ENCODE results near the gene NLGN4X.

DNA sequence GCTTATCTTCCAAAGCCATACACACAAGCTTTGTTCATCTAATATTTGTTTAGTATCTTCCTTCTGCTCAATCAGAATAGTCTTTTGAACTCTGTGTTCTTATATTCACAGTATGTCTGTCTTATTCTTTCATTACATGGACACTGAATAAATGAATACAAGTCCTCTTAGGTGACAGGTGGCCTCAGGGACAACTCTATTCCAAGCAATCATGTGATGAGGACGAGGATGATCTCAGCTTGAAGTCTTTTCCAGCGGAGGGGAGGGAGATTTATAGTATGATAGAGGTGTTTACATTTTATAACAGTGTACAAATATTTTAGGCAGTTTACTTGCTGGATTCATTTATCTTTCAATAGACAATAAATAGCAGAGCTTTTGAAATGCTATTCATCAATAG lies 300.4 kb downstream of the NLGN4X start:
- TF ChIP-seq, protein P1, sequence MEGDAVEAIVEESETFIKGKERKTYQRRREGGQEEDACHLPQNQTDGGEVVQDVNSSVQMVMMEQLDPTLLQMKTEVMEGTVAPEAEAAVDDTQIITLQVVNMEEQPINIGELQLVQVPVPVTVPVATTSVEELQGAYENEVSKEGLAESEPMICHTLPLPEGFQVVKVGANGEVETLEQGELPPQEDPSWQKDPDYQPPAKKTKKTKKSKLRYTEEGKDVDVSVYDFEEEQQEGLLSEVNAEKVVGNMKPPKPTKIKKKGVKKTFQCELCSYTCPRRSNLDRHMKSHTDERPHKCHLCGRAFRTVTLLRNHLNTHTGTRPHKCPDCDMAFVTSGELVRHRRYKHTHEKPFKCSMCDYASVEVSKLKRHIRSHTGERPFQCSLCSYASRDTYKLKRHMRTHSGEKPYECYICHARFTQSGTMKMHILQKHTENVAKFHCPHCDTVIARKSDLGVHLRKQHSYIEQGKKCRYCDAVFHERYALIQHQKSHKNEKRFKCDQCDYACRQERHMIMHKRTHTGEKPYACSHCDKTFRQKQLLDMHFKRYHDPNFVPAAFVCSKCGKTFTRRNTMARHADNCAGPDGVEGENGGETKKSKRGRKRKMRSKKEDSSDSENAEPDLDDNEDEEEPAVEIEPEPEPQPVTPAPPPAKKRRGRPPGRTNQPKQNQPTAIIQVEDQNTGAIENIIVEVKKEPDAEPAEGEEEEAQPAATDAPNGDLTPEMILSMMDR (conservative IDR thresholded peaks at IDR 0.05; ENCODE audit: low read depth, low read length) = no peak
- no peak for TF ChIP-seq EZH2 (IDR thresholded peaks at IDR 0.05; ENCODE audit: borderline replicate concordance, low read depth, low read length, poor library complexity, severe bottlenecking)
